HG03175 (cell line): ENCODE results near the gene CDRT4.
"Not testable (repeated sequence)": the region's sequence is repeated elsewhere in the genome, so short reads cannot be mapped to it uniquely, and the experiment has no call there.

Experiments used
- ATAC-seq: cut with Tn5 transposase; IDR thresholded peaks from one replicate; pipeline ENCODE4 v1.9.1; 2021; ENCODE audit warnings: mild to moderate bottlenecking, moderate library complexity; ENCODE audit not compliant: unreplicated experiment

Gene CDRT4

DNA sequence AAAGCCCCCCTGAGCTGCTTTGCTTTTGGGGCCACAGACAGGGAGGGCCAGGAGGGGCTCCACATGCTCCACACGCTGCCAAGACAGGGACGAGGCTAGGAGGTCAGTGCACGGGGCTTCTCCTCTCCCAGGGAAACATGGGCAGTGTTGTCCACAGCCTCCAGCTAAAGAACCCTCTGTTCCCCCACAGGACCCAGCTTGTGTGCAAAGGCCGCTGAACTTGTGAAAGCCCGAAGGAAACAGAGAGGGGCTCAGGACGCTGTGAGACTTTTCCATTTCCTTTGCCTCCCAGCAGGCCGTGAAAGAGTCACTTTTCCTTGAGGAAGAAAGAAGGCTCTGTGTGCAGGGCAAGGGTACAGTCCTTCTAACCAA, 9.7 kb downstream of the CDRT4 start:
- ATAC-seq = no peak

GRCh38 chr17:15456972-15457722, 10.3 kb downstream of the CDRT4 start:
- no peak for ATAC-seq

- no peak for ATAC-seq
Measured at GRCh38 chr17:15456496-15456895, 10.9 kb downstream of the CDRT4 start.

DNA sequence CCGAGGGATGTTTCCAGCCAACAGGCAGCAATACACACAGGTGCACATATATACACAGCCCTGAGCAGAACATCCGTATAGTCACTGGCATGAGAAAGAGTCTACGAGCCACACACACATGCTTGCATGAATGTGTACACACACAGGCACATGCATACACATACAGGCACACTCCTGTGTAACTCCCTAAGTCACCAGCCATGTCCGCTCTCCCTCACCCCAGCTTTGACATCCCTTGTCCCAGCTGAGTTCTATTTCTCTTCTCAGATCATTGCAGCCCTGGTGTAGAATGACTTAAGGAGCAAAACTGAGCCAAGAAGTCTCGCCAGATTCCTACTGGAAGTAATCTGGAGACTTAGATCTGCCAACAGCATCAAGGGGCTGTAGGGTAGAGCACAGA, 13.1 kb downstream of the CDRT4 start:
- ATAC-seq = no peak

DNA sequence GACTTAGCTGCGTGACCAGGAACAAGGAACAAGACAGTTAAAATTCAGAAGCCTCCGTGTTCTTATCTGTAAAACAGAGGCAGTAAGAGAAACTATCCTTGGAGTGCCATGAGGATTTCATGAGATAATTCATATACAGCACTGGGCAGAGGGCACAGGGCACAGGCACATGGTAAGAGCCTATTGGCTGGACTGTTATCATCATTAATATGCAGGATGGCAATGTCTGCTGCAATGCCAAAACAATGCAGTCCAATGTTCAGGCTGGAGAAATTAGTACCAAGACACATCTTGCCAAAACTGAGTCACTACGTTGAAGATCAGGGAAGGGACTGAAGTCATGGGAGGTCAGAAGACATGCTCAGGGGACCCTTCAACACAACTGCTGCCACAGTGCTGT, 13.6 kb downstream of the CDRT4 start:
- no peak for ATAC-seq

DNA sequence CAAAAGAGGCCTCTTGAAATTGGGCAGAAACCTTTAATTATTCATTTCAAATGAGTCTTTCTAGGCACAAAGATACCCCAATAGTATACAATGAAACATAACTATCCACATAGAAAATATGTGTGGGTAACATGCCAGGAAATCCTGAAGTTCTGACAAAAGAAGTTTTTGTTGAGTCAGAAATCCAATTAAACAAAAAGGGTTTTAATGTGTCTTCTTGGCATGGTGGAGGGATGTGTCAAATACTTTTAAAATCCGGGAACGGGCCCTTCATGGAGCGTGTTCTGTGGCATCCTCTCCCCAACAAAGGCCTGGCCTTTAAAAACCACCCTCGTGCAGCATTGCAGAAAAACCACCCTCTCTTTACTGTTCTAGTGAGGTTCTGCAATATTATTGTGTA, 14.2 kb downstream of the CDRT4 start:
- ATAC-seq = no peak

GRCh38 chr17:15452746-15453145, 14.7 kb downstream of the CDRT4 start:
- no peak for ATAC-seq

- ATAC-seq = no peak
Measured at GRCh38 chr17:15451680-15452079, 15.7 kb downstream of the CDRT4 start.

- ATAC-seq = no peak
Measured at GRCh38 chr17:15448580-15448956, 18.9 kb downstream of the CDRT4 start.

GRCh38 chr17:15447928-15448579, 19.4 kb downstream of the CDRT4 start:
- ATAC-seq = no peak

DNA sequence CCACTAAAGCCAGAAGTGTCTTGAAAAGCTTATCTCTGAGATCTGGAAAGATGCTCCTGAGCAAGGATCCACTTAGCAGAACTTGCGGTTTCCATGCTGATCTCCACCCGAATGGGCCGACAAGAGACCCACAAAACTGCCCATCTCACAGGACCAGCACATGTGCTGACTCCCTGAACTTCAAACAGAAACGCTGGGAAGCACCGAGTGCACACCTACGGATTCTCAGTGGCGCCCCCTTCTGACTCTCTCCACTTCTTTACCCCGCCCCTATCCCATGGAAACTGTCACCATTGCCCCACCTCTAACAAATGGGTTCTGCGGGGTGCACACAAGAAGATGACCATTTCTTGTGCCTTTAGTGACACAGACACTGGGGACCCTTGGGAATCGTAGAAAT, 21.4 kb downstream of the CDRT4 start:
- ATAC-seq = no peak

DNA sequence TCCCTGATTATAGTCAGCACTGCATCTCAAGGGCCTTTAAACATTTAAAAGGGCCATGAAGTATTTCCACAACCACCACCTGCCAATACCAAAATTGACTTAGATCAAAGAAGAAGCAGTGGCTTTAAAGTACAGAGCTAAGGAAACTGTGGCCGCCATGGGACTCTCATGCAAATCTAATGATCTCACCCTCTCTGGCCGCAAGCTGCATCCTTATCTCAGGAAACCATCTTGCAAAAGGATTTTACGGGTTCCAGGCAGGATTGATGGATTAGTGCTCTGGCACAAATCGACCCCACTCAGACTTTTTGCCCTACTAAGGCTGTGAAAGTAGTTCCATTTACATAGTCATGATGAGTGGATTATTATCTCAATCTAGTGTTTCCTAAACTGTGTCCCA, 22.6 kb downstream of the CDRT4 start:
- ATAC-seq = no peak

DNA sequence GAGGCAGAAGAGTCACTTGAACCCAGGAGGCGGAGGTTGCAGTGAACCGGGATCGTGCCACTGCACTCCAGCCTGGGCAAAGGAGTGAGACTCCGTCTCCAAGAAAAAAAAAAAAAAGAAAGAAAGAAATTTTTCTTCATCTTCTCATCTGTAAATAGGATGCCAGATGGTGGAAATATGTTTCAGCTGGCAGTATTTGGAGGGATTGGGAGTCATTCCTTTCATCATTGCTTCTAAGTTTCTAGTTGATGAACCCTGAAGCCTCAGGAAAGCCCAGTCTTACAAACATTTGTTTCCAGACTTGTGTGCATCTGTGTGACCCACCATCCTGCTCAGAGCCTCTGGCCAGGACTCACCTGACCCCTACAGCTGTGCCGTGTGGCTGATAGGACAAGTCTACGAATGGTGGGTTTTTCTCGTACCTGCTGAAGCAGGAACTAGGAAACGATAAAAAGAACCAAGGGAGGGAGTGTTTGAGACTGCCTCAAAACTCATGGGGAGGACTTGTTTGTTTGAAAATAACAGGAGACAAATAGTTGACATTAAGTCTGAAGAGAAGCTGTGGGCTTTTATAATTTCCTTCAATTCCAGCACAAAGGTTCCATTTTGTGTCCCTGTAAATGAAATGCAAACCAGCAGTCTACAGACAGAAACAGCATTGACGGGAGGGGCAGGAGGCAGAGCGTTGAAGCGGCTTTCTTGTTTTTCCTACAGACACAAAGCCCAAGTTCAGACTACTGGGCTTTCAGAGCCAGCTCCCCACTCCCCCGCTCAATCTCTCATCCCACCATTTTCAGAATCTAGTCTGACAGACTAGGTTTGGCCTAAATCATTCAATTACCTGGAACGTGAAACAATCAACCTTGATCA, 24.9 kb downstream of the CDRT4 start:
- ATAC-seq = no peak

- no peak for ATAC-seq
Measured at GRCh38 chr17:15441315-15441714, 26.1 kb downstream of the CDRT4 start.

DNA sequence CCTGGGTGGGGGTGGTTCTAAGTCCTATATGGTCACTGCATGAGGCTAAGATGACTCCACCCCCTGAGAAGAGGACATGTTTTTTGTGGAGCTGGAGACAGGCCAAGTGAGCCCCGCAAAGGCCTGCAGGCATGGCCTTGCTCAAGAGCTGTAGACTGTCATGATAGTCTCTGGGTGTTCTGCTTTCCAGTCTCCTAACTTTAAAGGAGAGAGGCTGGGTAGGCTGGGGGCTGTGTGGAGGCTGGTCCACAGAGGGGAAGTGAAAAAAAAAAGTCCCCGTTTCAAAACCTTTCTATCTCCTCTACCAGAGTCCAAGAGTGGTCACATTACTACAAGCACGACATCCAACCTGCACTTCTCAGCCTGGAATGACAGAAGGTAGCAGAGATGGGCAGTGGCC, 27.1 kb downstream of the CDRT4 start:
- ATAC-seq = no peak

GRCh38 chr17:15439205-15439985, 28.0 kb downstream of the CDRT4 start:
- not testable (repeated sequence) for ATAC-seq

DNA sequence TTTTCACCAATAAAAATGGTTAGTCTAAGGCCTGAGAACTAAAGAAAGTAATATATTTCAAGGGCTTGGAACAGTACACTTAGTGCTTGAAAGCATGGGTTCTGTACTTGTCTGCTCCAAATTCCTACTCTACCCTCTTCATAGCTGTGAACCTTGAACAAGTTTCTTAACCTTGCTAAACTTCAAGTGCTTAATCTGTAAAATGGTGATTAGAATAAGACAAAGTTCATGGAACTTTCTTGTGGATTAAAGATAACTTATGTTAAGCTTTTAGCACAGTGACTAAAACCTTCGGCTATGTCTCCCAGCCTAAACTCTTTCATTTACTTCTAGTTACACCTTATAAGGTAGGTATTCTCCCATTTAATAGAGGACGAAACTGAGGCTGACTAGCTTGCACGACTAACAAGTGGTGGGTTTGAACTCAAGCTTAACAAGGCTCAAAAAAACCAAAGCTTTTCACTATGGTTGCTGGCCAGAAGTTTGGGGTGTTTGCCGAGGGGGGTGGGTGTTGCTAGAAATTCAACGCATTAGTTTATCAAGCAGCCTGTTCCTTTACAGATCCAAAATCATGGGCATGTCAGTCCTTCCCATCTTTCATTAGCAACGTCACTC, 28.8 kb downstream of the CDRT4 start:
- no peak for ATAC-seq

GRCh38 chr17:15437303-15437635, 30.2 kb downstream of the CDRT4 start:
- ATAC-seq = no peak

GRCh38 chr17:15436473-15437302, 30.7 kb downstream of the CDRT4 start:
- ATAC-seq = no peak

DNA sequence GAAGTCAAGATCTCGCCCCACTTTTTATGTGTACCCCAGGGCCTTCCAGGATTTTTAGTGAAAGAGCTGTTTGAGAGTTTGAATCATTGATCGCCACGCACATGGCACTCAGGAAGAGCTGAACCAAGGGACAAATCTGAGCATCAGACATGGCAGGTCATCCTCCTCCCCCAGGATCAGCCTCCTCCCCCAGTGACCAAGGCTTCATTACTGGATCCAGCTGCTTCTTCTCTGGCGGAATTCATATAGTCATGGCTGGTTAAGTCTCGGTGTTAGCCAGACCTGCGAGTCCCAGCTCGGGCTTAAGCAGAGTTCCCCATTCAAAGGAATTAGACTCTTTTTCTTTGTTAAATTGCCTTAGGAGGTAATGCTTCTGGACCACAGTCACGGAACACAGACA, 32.5 kb downstream of the CDRT4 start:
- no peak for ATAC-seq
